ENCODE measurements around the gene DRAP1. TPM values are rescaled to one million over a fixed set of nuclear protein-coding genes. Genes with fewer than 3 reads are reported as not detected.

Gene DRAP1
- total and polyA plus RNA-seq, 9 of the 15 experiments (the other 6 are each of a cell fraction or from before 2014, with no cell fraction given): 9.6 to 200 (median 92.9) TPM

- peak; percentile 96 for TF ChIP-seq AFF4 (CRISPR knock-in tag; IDR thresholded peaks at IDR 0.05)
- TF ChIP-seq RBFOX2 (IDR thresholded peaks at IDR 0.05; ENCODE audit: low read depth, low read length): peak; percentile 93
- no peak for TF ChIP-seq FOXJ2 (tag; IDR thresholded peaks at IDR 0.05)
- 0 out of 2 replicates have a peak, but pooled peaks have one; percentile 59 for TF ChIP-seq NFRKB (IDR thresholded peaks at IDR 0.05; ENCODE audit: low read depth)
- no peak for TF ChIP-seq GABPB2 (CRISPR knock-in tag; conservative IDR thresholded peaks at IDR 0.05)
- TF ChIP-seq HNRNPLL (IDR thresholded peaks at IDR 0.05; ENCODE audit: low read depth, low read length, poor library complexity, severe bottlenecking): peak; percentile 34
- no peak; the same call in 1 of the 2 replicates for TF ChIP-seq ZBED1 (IDR thresholded peaks at IDR 0.05)
- no peak for TF ChIP-seq MCM5 (IDR thresholded peaks at IDR 0.05; ENCODE audit: low read depth)
- no peak for TF ChIP-seq HNRNPH1 (optimal IDR thresholded peaks at IDR 0.05; ENCODE audit: low read depth, low read length)
- no peak for TF ChIP-seq ZNF76 (CRISPR knock-in tag; IDR thresholded peaks at IDR 0.05; ENCODE audit: borderline replicate concordance)
- TF ChIP-seq EP300 (IDR thresholded peaks at IDR 0.05; ENCODE audit: low read length): peak; percentile 23; the same call in 1 of the 2 replicates
- peak; percentile 17; the same call in 1 of the 2 replicates for TF ChIP-seq NCOA1 (IDR thresholded peaks at IDR 0.05; ENCODE audit: low read depth)
- TF ChIP-seq PBX2 (CRISPR knock-in tag; IDR thresholded peaks at IDR 0.05; ENCODE audit: low read depth): no peak
- TF ChIP-seq PBX2 (tag; conservative IDR thresholded peaks at IDR 0.05; ENCODE audit: low read depth): no peak
- no peak for TF ChIP-seq SRSF3 (IDR thresholded peaks at IDR 0.05; ENCODE audit: insufficient read depth, low read length)
- no peak for TF ChIP-seq FOXM1 (IDR thresholded peaks at IDR 0.05; ENCODE audit: low read depth)
- TF ChIP-seq FOXM1 (CRISPR knock-in tag; IDR thresholded peaks at IDR 0.05; ENCODE audit: low read depth): no peak
- TF ChIP-seq HEY1 (CRISPR knock-in tag; IDR thresholded peaks at IDR 0.05; ENCODE audit: borderline replicate concordance): no peak
- peak; percentile 27; the same call in 1 of the 2 replicates for TF ChIP-seq STAG1 (CRISPR knock-in tag; IDR thresholded peaks at IDR 0.05; ENCODE audit: borderline replicate concordance)
- TF ChIP-seq USF1 (CRISPR knock-in tag; IDR thresholded peaks at IDR 0.05): no peak
- no peak for TF ChIP-seq U2AF1 (optimal IDR thresholded peaks at IDR 0.05; ENCODE audit: low read depth, low read length)
- no peak for TF ChIP-seq FOXK1 (CRISPR knock-in tag; IDR thresholded peaks at IDR 0.05; ENCODE audit: borderline replicate concordance)
- peak; percentile 97 for TF ChIP-seq POLR2G (IDR thresholded peaks at IDR 0.05; ENCODE audit: low read depth, low read length)
Measured at GRCh38 chr11:65888163-65888814, 30.9 kb upstream of the DRAP1 start, which contains the start of gene FIBP (continued).
